ENCODE data around the gene LPAR3.

- TF ChIP-seq CTCF (conservative IDR thresholded peaks at IDR 0.05; ENCODE audit: low read depth, low read length): no peak
- no peak for TF ChIP-seq SMC3 (IDR thresholded peaks at IDR 0.05; ENCODE audit: low read depth, low read length)
- TF ChIP-seq MAZ (IDR thresholded peaks at IDR 0.05; ENCODE audit: borderline replicate concordance, low read depth, low read length): no peak
- TF ChIP-seq ELK1 (IDR thresholded peaks at IDR 0.05; ENCODE audit: borderline replicate concordance, low read depth, low read length): no peak
- no peak for TF ChIP-seq RCOR1 (IDR thresholded peaks at IDR 0.05; ENCODE audit: insufficient replicate concordance, low read length)
- no peak for TF ChIP-seq FOS (IDR thresholded peaks at IDR 0.05; ENCODE audit: low read depth, low read length)
- TF ChIP-seq RFX5 (IDR thresholded peaks at IDR 0.05; ENCODE audit: low read depth, low read length): no peak
- no peak for TF ChIP-seq POLR2A (IDR thresholded peaks at IDR 0.05; ENCODE audit: low read depth, low read length)
- TF ChIP-seq RAD21 (IDR thresholded peaks at IDR 0.05; ENCODE audit: low read length): no peak
- TF ChIP-seq CEBPB (IDR thresholded peaks at IDR 0.05; ENCODE audit: low read depth, low read length): no peak
- TF ChIP-seq USF2 (IDR thresholded peaks at IDR 0.05; ENCODE audit: low read depth, low read length): no peak
- no peak for TF ChIP-seq BHLHE40 (IDR thresholded peaks at IDR 0.05; ENCODE audit: low read depth, low read length)
These were observed 90.3 kb downstream of the LPAR3 start for GRCh38 chr1:84802567-84803232.

All from IMR-90 (cell line).